H9 (cell line): ENCODE measurements around the gene RO60. TPM values are rescaled to one million over a fixed set of nuclear protein-coding genes. Genes with fewer than 3 reads are reported as not detected.

ENCODE experiments used
- DNase-seq: peaks from one replicate; pipeline ENCODE4 v3.0.0-alpha.2; 2017
- H2AFZ ChIP-seq: one replicate; pipeline ENCODE4 v1.6.1; 2013; ENCODE audit warnings: mild to moderate bottlenecking, low read length, control low read depth, moderate library complexity
- H2AK5ac ChIP-seq: 2 replicates; pipeline ENCODE4 v1.6.1; 2013; ENCODE audit warnings: low read length, control low read depth, mixed read lengths; ENCODE audit not compliant: insufficient read length
- H2BK120ac ChIP-seq: one replicate; pipeline ENCODE4 v1.6.1; 2013; ENCODE audit warnings: low read depth, mild to moderate bottlenecking, low read length, control low read depth, inconsistent platforms; ENCODE audit not compliant: poor library complexity, severe bottlenecking
- H2BK12ac ChIP-seq: 2 replicates; pipeline ENCODE4 v1.6.1; 2013; ENCODE audit warnings: low read length, control low read depth, mixed read lengths, low read depth; ENCODE audit not compliant: insufficient read length
- H2BK15ac ChIP-seq: 2 replicates; pipeline ENCODE4 v1.6.1; 2013; ENCODE audit warnings: low read depth, low read length, control low read depth
- H2BK20ac ChIP-seq: one replicate; pipeline ENCODE4 v1.6.1; 2013; ENCODE audit warnings: low read depth, mild to moderate bottlenecking, low read length, control low read depth, inconsistent platforms; ENCODE audit not compliant: poor library complexity, severe bottlenecking
- H2BK5ac ChIP-seq: 2 replicates; pipeline ENCODE4 v1.6.1; 2013; ENCODE audit warnings: low read length, control low read depth, mixed read lengths; ENCODE audit not compliant: insufficient read length
- H3K14ac ChIP-seq: 2 replicates; pipeline ENCODE4 v1.6.1; 2013; ENCODE audit warnings: low read length, control low read depth; ENCODE audit not compliant: insufficient read depth
- H3K18ac ChIP-seq: 2 replicates; pipeline ENCODE4 v1.6.1; 2013; ENCODE audit warnings: low read depth, mild to moderate bottlenecking, mixed read lengths, low read length, control low read depth; ENCODE audit not compliant: insufficient read length
- H3K23ac ChIP-seq: 2 replicates; pipeline ENCODE4 v1.6.1; 2013; ENCODE audit warnings: low read length, control low read depth, mixed read lengths, low read depth; ENCODE audit not compliant: insufficient read length
- H3K23me2 ChIP-seq: 2 replicates; pipeline ENCODE4 v1.6.1; 2013; ENCODE audit warnings: low read depth, mild to moderate bottlenecking, mixed read lengths, low read length, control low read depth; ENCODE audit not compliant: insufficient read length, poor library complexity, severe bottlenecking
- H3K27ac ChIP-seq: 2 replicates; pipeline ENCODE4 v1.5.1; 2013; ENCODE audit warnings: low read length, control low read depth, mixed read lengths, low read depth; ENCODE audit not compliant: insufficient read length
- H3K27me3 ChIP-seq: 2 replicates; pipeline ENCODE4 v1.6.1; 2013; ENCODE audit warnings: low read length, control low read depth, inconsistent platforms; ENCODE audit not compliant: insufficient read depth
- H3K4ac ChIP-seq: 2 replicates; pipeline ENCODE4 v1.6.1; 2013; ENCODE audit warnings: low read depth, mild to moderate bottlenecking, control low read depth, inconsistent platforms, low read length, moderate library complexity
- H3K4me1 ChIP-seq: 2 replicates; pipeline ENCODE4 v1.6.1; 2013; ENCODE audit warnings: low read length, control low read depth, inconsistent platforms; ENCODE audit not compliant: insufficient read depth
- H3K4me2 ChIP-seq: 2 replicates; pipeline ENCODE4 v1.6.1; 2013; ENCODE audit warnings: low read length, control low read depth, mixed read lengths; ENCODE audit not compliant: insufficient read length, insufficient read depth
- H3K56ac ChIP-seq: 2 replicates; pipeline ENCODE4 v1.6.1; 2013; ENCODE audit warnings: low read depth, mild to moderate bottlenecking, mixed read lengths, low read length, control low read depth; ENCODE audit not compliant: insufficient read length
- H3K79me1 ChIP-seq: 2 replicates; pipeline ENCODE4 v1.6.1; 2013; ENCODE audit warnings: low read depth, mild to moderate bottlenecking, moderate library complexity, low read length, control low read depth, inconsistent platforms; ENCODE audit not compliant: insufficient read depth, poor library complexity, severe bottlenecking
- H3K79me2 ChIP-seq: 2 replicates; pipeline ENCODE4 v1.6.1; 2013; ENCODE audit warnings: low read length, control low read depth, inconsistent platforms; ENCODE audit not compliant: insufficient read depth
- H3K9ac ChIP-seq: 2 replicates; pipeline ENCODE4 v1.6.1; 2013; ENCODE audit warnings: low read length, control low read depth, mixed read lengths; ENCODE audit not compliant: insufficient read length; ENCODE audit errors: extremely low read depth
- H3K9me3 ChIP-seq: one replicate; pipeline ENCODE4 v1.6.1; 2013; ENCODE audit warnings: low read depth, low read length, inconsistent platforms; ENCODE audit not compliant: control insufficient read depth
- H3T11ph ChIP-seq: one replicate; pipeline ENCODE4 v1.6.1; 2013; ENCODE audit warnings: mild to moderate bottlenecking, low read length, control low read depth, inconsistent platforms
- H4K20me1 ChIP-seq: one replicate; pipeline ENCODE4 v1.6.1; 2013; ENCODE audit not compliant: control insufficient read depth, insufficient read length, insufficient read depth
- H4K5ac ChIP-seq: 2 replicates; pipeline ENCODE4 v1.6.1; 2013; ENCODE audit warnings: low read depth, mild to moderate bottlenecking, mixed read lengths, low read length, control low read depth; ENCODE audit not compliant: insufficient read length
- H4K8ac ChIP-seq: replicated peaks from 2 replicates; pipeline ENCODE4 v1.6.1; 2013; ENCODE audit warnings: low read length, control low read depth, mixed read lengths, low read depth; ENCODE audit not compliant: insufficient read length
- H4K91ac ChIP-seq: 2 replicates; pipeline ENCODE4 v1.6.1; 2013; ENCODE audit warnings: low read depth, mild to moderate bottlenecking, moderate library complexity, mixed read lengths, low read length, control low read depth; ENCODE audit not compliant: insufficient read length
- H3K27ac Mint-ChIP-seq, 3 experiments: 2 replicates in 2 of 3; 3 replicates in 1 of 3; pipeline ENCODE4 v1.8.0; 2020 to 2021; ENCODE audit warnings: mixed read lengths in 3 of 3, mild to moderate bottlenecking in 1 of 3, moderate library complexity in 1 of 3
- H3K27me3 Mint-ChIP-seq: 2 replicates; pipeline ENCODE4 v1.8.0; 2021; ENCODE audit warnings: low read depth, mild to moderate bottlenecking, moderate library complexity, mixed read lengths
- H3K36me3 Mint-ChIP-seq, 3 experiments: 2 replicates in 2 of 3; 3 replicates in 1 of 3; pipeline ENCODE4 v1.8.0; 2020 to 2021; ENCODE audit warnings: low read depth in 3 of 3, mixed read lengths in 3 of 3; ENCODE audit not compliant: insufficient read depth in 1 of 3
- H3K4me1 Mint-ChIP-seq, 2 experiments: 2 replicates each; pipeline ENCODE4 v1.8.0; 2020; ENCODE audit warnings: mixed read lengths in 2 of 2
- H3K4me3 Mint-ChIP-seq, 2 experiments: 2 replicates in 1 of 2; 3 replicates in 1 of 2; pipeline ENCODE4 v1.8.0; 2020 to 2021; ENCODE audit warnings: mild to moderate bottlenecking in 2 of 2, mixed read lengths in 2 of 2, moderate library complexity in 1 of 2
- H3K9me3 Mint-ChIP-seq, 2 experiments: 2 replicates in 1 of 2; 3 replicates in 1 of 2; pipeline ENCODE4 v1.8.0; 2020; ENCODE audit warnings: mild to moderate bottlenecking in 2 of 2, mixed read lengths in 2 of 2, moderate library complexity in 1 of 2
- CTCF ChIP-seq: fragments of 200-600 bp; sonication (generic); conservative IDR thresholded peaks from 3 replicates; pipeline ENCODE4 v1.8.0; 2021; ENCODE audit warnings: antibody characterized with exemption, mild to moderate bottlenecking
- WGBS: extraction: QIAGEN DNeasy Blood & Tissue Kit; methylation state at CpG from one replicate; pipeline ENCODE4 v1.1.7; 2013; ENCODE audit warnings: missing lambda C conversion rate, low lambda C conversion rate, mixed read lengths; ENCODE audit not compliant: insufficient read length; ENCODE audit errors: extremely low coverage; 5-methylcytosine and 5-hydroxymethylcytosine counted together
- total RNA-seq: library from RNA; stranded (reverse); gene quantifications from 2 replicates; pipeline ENCODE4 v1.2.1, GENCODE V29; 2021

The RO60 gene
- total RNA-seq, 1 experiment from 2014 or later = 84.7 TPM

GRCh38 chr1:193102662-193103061 is 43.2 kb downstream of the RO60 start:
- no peak overlapping the region for H4K91ac ChIP-seq
- no peak overlapping the region for H4K5ac ChIP-seq
- no peaks in the 10 kb centered on the region for H4K20me1 ChIP-seq
- Mint-ChIP-seq H3K27me3 (peaks cover 13% of the 10 kb centered on the region), H3K36me3 (peaks cover 0 to 13% (median 0%) of the 10 kb centered on the region in 3 experiments; a peak in 2 of 7 replicates), H3K4me3 (no peak overlapping the region), H3K9me3 (no peaks in the 10 kb centered on the region), H3K27ac (no peak overlapping the region), H3K4me1 (peaks cover 12 to 13% of the 10 kb centered on the region in 2 experiments)
- H3K79me1 ChIP-seq = no peaks in the 10 kb centered on the region
- no peak overlapping the region for H2AK5ac ChIP-seq
- TF ChIP-seq CTCF = no peak
- no peaks in the 10 kb centered on the region for H3K9me3 ChIP-seq
- H2BK5ac ChIP-seq = no peak overlapping the region
- H2BK120ac ChIP-seq = no peak overlapping the region
- no peak overlapping the region for H2BK15ac ChIP-seq
- H2BK12ac ChIP-seq = no peak overlapping the region
- H3K14ac ChIP-seq = no peak overlapping the region
- no peak overlapping the region for H3K27ac ChIP-seq
- H3K27me3 ChIP-seq = no peaks in the 10 kb centered on the region; the same call in 1 of the 2 replicates
- no peak overlapping the region for H4K8ac ChIP-seq
- no peak for DNase-seq
- H3K4me2 ChIP-seq = no peak overlapping the region
- H2BK20ac ChIP-seq = no peak overlapping the region
- H3K56ac ChIP-seq = no peak overlapping the region
- H3K4me1 ChIP-seq = no peaks in the 10 kb centered on the region
- H3K18ac ChIP-seq = no peak overlapping the region
- no peak overlapping the region for H3K23ac ChIP-seq
- no CpG with 5 or more reads among the region's 5 CpGs for WGBS
- H3K79me2 ChIP-seq = no peaks in the 10 kb centered on the region
- no peak overlapping the region for H3K4ac ChIP-seq
- H3K9ac ChIP-seq = no peak overlapping the region
- no peak overlapping the region for H2AFZ ChIP-seq
- H3T11ph ChIP-seq = no peak overlapping the region
- H3K23me2 ChIP-seq = peaks cover 10% of the 10 kb centered on the region
